GM19035 (cell line): Measurements from ENCODE around the gene HSD17B4.
"Not testable (repeated sequence)": the region's sequence is repeated elsewhere in the genome, so short reads cannot be mapped to it uniquely, and the experiment has no call there.

ENCODE experiments used
- ATAC-seq: cut with Tn5 transposase; IDR thresholded peaks from one replicate; pipeline ENCODE4 v1.9.1; 2021; ENCODE audit not compliant: unreplicated experiment

The HSD17B4 gene

GRCh38 chr5:119452373-119453039, at the start of gene HSD17B4:
HSD17B4 (plus strand) TSS chr5:119452497; CDS start chr5:119452576, 79 bp downstream.
- peak; percentile 98 for ATAC-seq

- ATAC-seq: no peak
These were observed 49.7 kb upstream of the HSD17B4 start for GRCh38 chr5:119402555-119402954.

DNA sequence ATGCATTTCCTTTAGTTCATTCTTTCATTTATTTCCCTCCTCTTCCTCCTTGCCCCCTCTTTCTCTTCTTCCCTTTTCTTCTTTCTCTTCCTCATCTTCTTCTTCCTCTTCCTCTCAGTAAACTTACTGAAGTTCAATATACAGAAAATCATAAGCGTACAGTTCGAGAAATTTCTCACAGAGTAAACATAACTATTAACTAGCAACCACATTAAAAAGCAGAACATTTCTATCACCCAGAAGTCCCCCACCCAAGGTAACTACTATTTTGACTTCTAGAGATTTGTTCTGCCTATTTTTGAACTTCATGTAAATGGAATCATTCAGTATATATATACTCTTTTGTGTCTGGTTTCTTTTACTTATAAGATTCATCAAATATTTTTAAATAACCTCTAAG, 48.3 kb upstream of the HSD17B4 start:
- no peak for ATAC-seq

DNA sequence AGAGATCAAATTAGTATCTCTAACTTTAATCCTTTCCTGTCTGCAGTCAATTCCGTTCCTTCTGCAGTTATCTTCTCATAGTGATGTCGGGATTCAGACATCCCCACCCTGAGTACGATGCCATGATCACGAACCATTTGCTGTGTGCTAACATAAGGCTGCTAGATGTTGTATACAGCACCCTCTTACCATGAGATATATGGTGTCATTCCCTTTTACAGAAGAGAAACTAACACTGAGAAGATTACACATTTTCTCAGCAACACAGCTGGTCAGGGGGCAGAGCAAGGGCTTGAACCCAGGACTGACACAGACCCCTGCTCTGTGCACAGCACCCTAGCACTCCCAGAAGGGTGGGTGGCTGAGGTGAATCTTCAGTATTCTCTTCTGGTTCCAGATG, 46.9 kb upstream of the HSD17B4 start:
- no peak for ATAC-seq

DNA sequence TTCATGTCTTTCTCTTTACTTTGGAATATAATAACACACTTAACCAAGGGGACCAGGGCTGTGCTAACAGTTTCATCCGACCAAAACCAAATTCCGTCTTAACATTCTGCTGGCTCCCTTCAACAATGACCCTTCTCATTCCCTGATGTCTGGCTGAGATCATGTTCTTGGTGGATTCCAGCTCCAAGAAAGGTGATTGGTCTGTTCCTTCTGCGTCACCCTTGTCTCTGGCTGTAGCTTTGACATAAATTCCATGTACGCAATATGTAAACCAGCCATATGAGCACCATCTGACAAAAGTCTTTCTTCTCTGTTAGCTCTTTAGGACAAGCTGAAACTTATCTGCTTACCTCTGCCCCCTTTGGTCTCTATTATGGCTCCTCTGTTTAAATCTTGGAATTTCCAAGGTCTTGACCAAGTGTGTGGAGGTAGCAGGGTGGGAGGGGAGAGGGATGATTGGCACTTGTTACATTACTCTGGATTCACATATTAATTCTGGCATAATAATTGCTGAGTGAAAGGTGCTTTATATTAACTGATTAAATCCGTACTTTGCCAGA, 45.7 kb upstream of the HSD17B4 start:
- no peak for ATAC-seq

- ATAC-seq: no peak
These were observed 43.0 kb upstream of the HSD17B4 start for GRCh38 chr5:119409235-119409815.

- ATAC-seq: no peak
These were observed 41.7 kb upstream of the HSD17B4 start for GRCh38 chr5:119410448-119411159.

DNA sequence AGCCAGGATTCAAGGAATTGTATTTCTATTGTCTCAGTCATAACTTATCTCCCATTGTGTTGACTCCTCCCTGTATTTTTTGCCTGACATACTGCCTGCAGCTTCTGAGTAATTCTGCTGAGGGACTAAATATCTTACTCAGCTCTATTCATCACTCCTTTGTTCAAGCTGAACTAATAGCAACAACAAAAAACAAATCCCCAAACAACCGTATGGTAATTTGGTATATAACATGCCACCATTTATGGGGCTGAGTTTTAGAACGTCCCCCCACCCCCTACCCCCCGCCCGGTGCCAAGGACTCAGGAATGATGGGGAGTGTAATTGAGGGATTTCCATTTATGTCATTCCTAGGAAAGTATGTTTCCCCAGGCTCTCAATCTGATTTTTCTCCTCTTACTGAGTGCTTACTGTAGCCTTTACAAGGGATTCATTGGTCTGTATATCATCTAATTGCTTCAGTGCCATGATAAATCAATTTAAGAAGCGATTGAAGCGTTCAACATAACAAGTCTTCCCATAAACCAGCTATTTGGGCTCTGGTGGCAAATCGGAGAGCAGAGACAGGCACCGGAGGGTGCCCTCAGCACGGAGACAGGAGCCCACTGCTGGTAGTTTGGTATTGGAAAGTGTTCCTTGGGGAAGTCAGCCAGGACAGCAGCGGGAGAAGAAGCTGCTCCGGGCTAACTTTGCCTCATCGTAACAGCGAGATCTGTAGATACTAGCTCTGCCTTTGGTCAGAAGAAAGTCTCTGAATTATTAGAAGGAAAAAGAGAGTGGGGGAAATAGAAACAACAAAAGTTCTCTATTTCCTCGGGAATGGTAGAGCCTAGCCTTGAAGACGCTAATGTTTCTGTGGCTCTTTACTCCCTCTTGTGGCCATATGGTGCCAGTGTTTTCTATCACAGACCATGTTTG, 40.7 kb upstream of the HSD17B4 start:
- ATAC-seq: peak; percentile 75

- ATAC-seq: no peak
These were observed 39.7 kb upstream of the HSD17B4 start for GRCh38 chr5:119412279-119413227.

DNA sequence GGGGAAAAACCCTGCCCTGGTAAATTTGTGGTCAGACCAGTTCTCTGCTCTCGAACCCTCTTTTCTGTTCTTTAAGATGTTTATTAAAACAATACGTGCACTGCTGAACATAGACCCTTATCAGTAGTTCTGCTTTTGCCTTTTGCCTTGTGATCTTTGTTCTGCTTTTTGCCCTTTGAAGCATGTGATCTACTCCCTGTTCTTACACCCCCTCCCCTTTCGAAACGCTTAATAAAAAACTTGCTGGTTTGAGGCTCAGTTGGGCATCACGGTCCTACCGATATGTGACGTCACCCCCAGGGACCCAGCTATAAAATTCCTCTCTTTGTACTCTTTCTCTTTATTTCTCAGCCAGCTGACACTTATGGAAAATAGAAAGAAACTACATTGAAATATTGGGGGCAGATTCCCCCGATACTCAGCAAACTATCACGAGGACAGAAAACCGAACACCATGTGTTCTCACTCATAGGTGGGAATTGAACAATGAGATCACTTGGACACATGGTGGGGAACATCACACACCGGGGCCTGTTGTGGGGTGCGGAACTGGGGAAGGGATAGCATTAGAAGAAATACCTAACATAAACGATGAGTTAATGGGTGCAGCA, 38.1 kb upstream of the HSD17B4 start:
- not testable (repeated sequence) for ATAC-seq

DNA sequence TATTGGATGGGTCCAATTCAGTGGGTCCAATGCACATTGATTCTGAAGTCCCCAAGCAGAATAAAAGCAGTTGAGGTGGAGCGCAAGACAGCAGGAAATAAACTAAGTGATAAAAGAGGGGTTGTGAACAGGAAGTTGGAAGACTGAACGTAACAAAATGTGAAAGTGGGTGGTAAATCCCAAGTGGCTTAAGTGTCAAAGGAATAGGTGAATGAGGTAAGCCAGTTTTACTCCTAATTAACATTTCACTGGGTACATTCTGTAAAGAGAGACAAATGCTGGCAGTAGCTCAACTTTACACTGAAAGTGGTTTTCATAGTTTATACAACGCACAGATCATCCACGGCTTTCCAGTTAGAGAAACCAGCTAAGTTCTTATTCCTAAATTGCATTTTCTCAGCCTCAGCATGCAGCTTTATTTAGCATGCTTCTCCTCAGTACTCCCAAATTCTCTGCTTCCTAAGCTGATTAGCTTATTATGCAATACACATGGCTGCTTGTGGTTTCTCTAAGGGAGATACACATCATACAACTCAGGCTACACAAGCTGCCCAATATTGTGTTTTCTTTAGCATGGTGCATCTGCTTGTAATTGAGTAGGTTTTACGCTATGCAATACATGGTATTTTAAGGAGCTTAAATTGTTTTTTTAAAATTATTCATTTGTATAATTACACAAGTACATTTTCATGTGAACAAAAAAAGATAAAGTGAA, 34.2 kb upstream of the HSD17B4 start:
- ATAC-seq: no peak

DNA sequence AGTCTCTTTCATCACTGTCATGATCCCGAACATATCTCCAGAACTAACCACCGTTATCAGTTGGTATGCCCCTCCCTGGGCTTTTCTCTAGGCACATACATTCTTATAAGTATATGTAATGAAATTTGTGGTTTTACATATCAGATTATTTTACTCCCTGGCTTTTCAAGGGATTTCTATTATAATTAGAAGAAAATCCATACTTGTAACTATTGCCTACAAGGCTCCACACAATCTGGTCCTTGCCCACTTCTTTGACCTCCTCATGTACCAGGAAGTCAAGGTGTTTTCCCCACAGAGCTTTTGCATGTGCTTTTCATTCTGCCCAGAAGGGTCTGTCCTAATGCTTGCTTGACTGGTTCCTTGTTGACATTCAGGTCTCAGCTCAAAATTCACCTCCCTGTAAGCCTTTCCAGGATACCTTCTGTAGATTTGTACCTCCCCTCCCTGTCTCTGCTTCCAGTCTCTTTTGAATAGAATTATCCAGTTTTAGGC, 33.6 kb upstream of the HSD17B4 start:
- ATAC-seq: peak; percentile 70

DNA sequence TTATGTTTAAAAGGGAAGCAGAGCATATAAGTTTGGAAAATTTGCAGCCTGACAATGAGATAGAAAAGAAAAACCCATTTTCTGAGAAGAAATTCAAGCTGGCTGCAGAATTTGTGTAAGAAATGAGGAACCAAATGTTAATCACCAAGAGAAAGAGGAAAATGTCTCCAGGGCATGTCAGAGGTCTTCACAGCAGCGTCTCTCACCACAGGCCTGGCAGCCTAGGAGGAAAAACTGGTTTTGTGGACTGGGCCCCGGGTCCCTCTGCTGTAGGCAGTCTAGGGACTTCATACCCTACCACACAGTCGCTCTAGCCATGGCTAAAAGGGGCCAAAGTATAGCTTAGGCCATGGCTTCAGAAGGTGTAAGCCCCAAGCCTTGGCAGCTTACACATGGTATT, 32.1 kb upstream of the HSD17B4 start:
- ATAC-seq: no peak

DNA sequence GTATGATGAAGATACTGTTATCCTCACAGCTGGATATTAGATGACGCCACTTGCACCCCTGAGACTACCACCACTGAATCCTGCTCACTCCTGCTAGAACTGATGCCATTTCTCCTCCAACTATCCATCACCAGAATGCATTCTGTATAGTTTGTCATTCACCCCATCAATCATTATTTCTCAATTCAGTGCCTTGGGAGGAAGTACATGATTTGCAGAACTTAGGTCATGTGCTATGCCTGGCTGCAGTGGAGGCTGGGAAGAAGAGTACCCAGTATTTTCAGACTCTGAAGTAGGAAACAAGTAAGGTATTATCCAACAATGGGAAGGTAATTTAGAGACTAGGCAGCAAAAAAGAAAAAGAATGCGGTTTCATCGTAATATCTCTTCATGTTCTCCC, 26.2 kb upstream of the HSD17B4 start:
- ATAC-seq: no peak

GRCh38 chr5:119427060-119427459, 25.2 kb upstream of the HSD17B4 start:
- ATAC-seq: no peak

GRCh38 chr5:119427596-119427995, 24.7 kb upstream of the HSD17B4 start:
- not testable (repeated sequence) for ATAC-seq

DNA sequence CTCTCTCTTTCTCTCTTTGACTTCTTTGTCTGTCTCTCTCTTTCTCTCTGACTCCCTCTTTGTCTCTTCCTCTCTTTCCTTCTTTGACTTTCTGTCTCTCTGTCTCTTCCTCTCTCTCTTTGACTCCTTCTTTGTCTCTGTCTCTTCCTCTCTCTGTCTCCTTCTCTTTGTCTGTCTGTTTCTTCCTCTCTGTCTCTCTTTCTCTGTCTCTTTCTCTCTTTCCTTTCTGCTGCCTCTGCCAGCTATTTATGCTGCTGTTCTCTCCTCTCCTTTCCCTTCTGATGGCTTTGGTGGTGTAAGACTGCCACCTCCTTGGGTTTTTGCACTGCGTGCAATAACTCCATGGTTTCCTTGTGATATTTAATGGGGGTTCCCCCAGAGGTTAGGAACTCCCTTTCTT, 24.1 kb upstream of the HSD17B4 start:
- not testable (repeated sequence) for ATAC-seq

- not testable (repeated sequence) for ATAC-seq
These were observed 23.7 kb upstream of the HSD17B4 start for GRCh38 chr5:119428574-119428973.
